Measurements from ENCODE around the gene AKT2. TPM values are rescaled to one million over a fixed set of nuclear protein-coding genes. Genes with fewer than 3 reads are reported as not detected.
A peak's percentile ranks its signal among the peaks of the same experiment; 100 is the strongest.

Gene AKT2
- total RNA-seq, 3 donors from 2014 or later (not counting 1 experiment from before 2014, with no cell fraction given) = 234 to 292 (median 261) TPM

- ATAC-seq (peak in 1 of 3 donors; percentile 20), DNase-seq (no peak)
- Histone ChIP-seq H3K27me3 (ENCODE audit: control insufficient read depth, insufficient read depth, low read length) (no peaks in the 10 kb centered on the region), H3K27ac (ENCODE audit: low read length) (no peak overlapping the region), H3K36me3 (ENCODE audit: control insufficient read depth, insufficient read depth, low read length) (peaks cover 58% of the 10 kb centered on the region), H3K4me1 (ENCODE audit: control insufficient read depth, insufficient read depth, low read length) (no peaks in the 10 kb centered on the region), H3K9me3 (ENCODE audit: control insufficient read depth, insufficient read depth, low read length) (no peaks in the 10 kb centered on the region), H3K4me3 (ENCODE audit: low read length) (no peak overlapping the region)
- TF ChIP-seq CTCF (IDR thresholded peaks at IDR 0.05) = no peak
- peaks cover 0 to 4% of the 10 kb centered on the region in 2 donors for H3K4me1 Mint-ChIP-seq
- no peaks in the 10 kb centered on the region for H3K9me3 Mint-ChIP-seq
- H3K4me3 Mint-ChIP-seq = no peak overlapping the region
- WGBS (ENCODE audit: insufficient coverage) = 95% methylated on average over 30 of the region's 30 CpGs
- no peaks in the 10 kb centered on the region for H3K27me3 Mint-ChIP-seq (ENCODE audit: low read depth in 2 of 2)
- intact Hi-C loops (cut with micrococcal nuclease) = no loop called here
- H3K36me3 Mint-ChIP-seq = no peaks in the 10 kb centered on the region
- H3K27ac Mint-ChIP-seq = no peak overlapping the region
These were observed 49.7 kb downstream of the AKT2 start for GRCh38 chr19:40235238-40236025.

GRCh38 chr19:40234429-40235237, 50.5 kb downstream of the AKT2 start:
- no peaks in the 10 kb centered on the region for H3K9me3 ChIP-seq (ENCODE audit: control insufficient read depth, insufficient read depth, low read length)
- no peaks in the 10 kb centered on the region for H3K36me3 Mint-ChIP-seq
- H3K9me3 Mint-ChIP-seq = no peaks in the 10 kb centered on the region
- ATAC-seq = no peak
- no peak for DNase-seq
- peaks cover 0 to 4% of the 10 kb centered on the region in 2 donors for H3K4me1 Mint-ChIP-seq
- no peaks in the 10 kb centered on the region for H3K27me3 ChIP-seq (ENCODE audit: control insufficient read depth, insufficient read depth, low read length)
- peak overlapping the region in 1 of 2 donors; percentile 47 for H3K27ac Mint-ChIP-seq
- H3K36me3 ChIP-seq (ENCODE audit: control insufficient read depth, insufficient read depth, low read length) = peaks cover 51% of the 10 kb centered on the region
- TF ChIP-seq CTCF (IDR thresholded peaks at IDR 0.05) = no peak
- no peaks in the 10 kb centered on the region for H3K4me1 ChIP-seq (ENCODE audit: control insufficient read depth, insufficient read depth, low read length)
- no peak overlapping the region for H3K4me3 Mint-ChIP-seq
- no peak overlapping the region for H3K27ac ChIP-seq (ENCODE audit: low read length)
- WGBS (ENCODE audit: insufficient coverage) = 95% methylated on average over 20 of the region's 22 CpGs
- H3K27me3 Mint-ChIP-seq (ENCODE audit: low read depth in 2 of 2) = no peaks in the 10 kb centered on the region
- intact Hi-C loops (cut with micrococcal nuclease) = no loop called here
- H3K4me3 ChIP-seq (ENCODE audit: low read length) = no peak overlapping the region

GRCh38 chr19:40233811-40234389, 51.2 kb downstream of the AKT2 start:
- H3K4me1 ChIP-seq (ENCODE audit: control insufficient read depth, insufficient read depth, low read length) = no peaks in the 10 kb centered on the region
- peaks cover 0 to 4% of the 10 kb centered on the region in 2 donors for H3K4me1 Mint-ChIP-seq
- H3K9me3 ChIP-seq (ENCODE audit: control insufficient read depth, insufficient read depth, low read length) = no peaks in the 10 kb centered on the region
- no peak overlapping the region for H3K27ac ChIP-seq (ENCODE audit: low read length)
- no peak overlapping the region for H3K4me3 ChIP-seq (ENCODE audit: low read length)
- no peaks in the 10 kb centered on the region for H3K27me3 ChIP-seq (ENCODE audit: control insufficient read depth, insufficient read depth, low read length)
- no peak for TF ChIP-seq CTCF (IDR thresholded peaks at IDR 0.05)
- peak overlapping the region in 1 of 2 donors; percentile 47 for H3K27ac Mint-ChIP-seq
- intact Hi-C loops (cut with micrococcal nuclease) = no loop called here
- 95% methylated on average over 20 of the region's 20 CpGs for WGBS (ENCODE audit: insufficient coverage)
- DNase-seq (no peak), ATAC-seq (no peak)
- no peak overlapping the region for H3K4me3 Mint-ChIP-seq
- no peaks in the 10 kb centered on the region for H3K9me3 Mint-ChIP-seq
- H3K36me3 Mint-ChIP-seq = no peaks in the 10 kb centered on the region
- peaks cover 44% of the 10 kb centered on the region for H3K36me3 ChIP-seq (ENCODE audit: control insufficient read depth, insufficient read depth, low read length)
- no peaks in the 10 kb centered on the region for H3K27me3 Mint-ChIP-seq (ENCODE audit: low read depth in 2 of 2)
